Tibial nerve (tissue), 4 donors: Measurements from ENCODE around the gene MAN1A1.

Experiments used
- CTCF ChIP-seq, 5 experiments: fragments of 200-600 bp in 3 of 5; fragments of 450-650 bp in 2 of 5; sonication (generic) in 3 of 5; IDR thresholded peaks; one replicate each; pipeline ENCODE4 v1.5.1; 2016 to 2019; ENCODE audit warnings: antibody characterized with exemption in 5 of 5, mild to moderate bottlenecking in 3 of 5, moderate library complexity in 2 of 5
- EP300 ChIP-seq, 2 donors: sonication (generic); formaldehyde crosslinking; IDR thresholded peaks; one replicate each; pipeline ENCODE4 v1.6.1; 2017; ENCODE audit warnings: antibody characterized with exemption in 2 of 2, mild to moderate bottlenecking in 1 of 2
- POLR2A ChIP-seq, 2 donors: fragments of 450-650 bp; IDR thresholded peaks; one replicate each; pipeline ENCODE4 v1.6.1; 2017; ENCODE audit warnings: antibody characterized with exemption in 2 of 2, mild to moderate bottlenecking in 2 of 2, moderate library complexity in 2 of 2

- TF ChIP-seq CTCF (IDR thresholded peaks at IDR 0.05) (no peak), POLR2A (IDR thresholded peaks at IDR 0.05) (no peak), EP300 (IDR thresholded peaks at IDR 0.05) (no peak)
Measured at GRCh38 chr6:119231394-119231793, 118.2 kb downstream of the MAN1A1 start.
